Astrocyte (in vitro differentiated cells and primary cell): ENCODE measurements around the gene GREM1. TPM values are rescaled to one million over a fixed set of nuclear protein-coding genes. Genes with fewer than 3 reads are reported as not detected.

Source experiments
- DNase-seq: peaks from one replicate; pipeline ENCODE4 v3.0.0-alpha.2; 2010; ENCODE audit warnings: low read depth
- FAIRE-seq: peaks from 2 replicates; lab custom pipeline; 2011; peaks lifted over from hg19 to GRCh38; lab: Jason Lieb, UNC
- H2AFZ ChIP-seq: 2 replicates; pipeline ENCODE4 v1.6.0; 2012; ENCODE audit warnings: low read depth, low read length, inconsistent platforms
- H3K27ac ChIP-seq: 2 replicates; pipeline ENCODE4 v1.5.1; 2011; ENCODE audit warnings: low read depth, low read length, inconsistent platforms
- H3K27me3 ChIP-seq: 2 replicates; pipeline ENCODE4 v1.6.0; 2011; ENCODE audit warnings: low read length, inconsistent platforms; ENCODE audit not compliant: insufficient read depth
- H3K36me3 ChIP-seq: 2 replicates; pipeline ENCODE4 v1.5.1; 2011; ENCODE audit warnings: low read length, inconsistent platforms; ENCODE audit not compliant: insufficient read depth
- H3K4me1 ChIP-seq: 2 replicates; pipeline ENCODE4 v1.5.1; 2011; ENCODE audit warnings: low read length, inconsistent platforms; ENCODE audit not compliant: insufficient read depth
- H3K4me2 ChIP-seq: 2 replicates; pipeline ENCODE4 v1.6.0; 2012; ENCODE audit warnings: low read length, inconsistent platforms
- H3K4me3 ChIP-seq: 2 replicates; pipeline ENCODE4 v1.5.1; 2011; ENCODE audit warnings: low read depth, mild to moderate bottlenecking, low read length, inconsistent platforms; ENCODE audit not compliant: insufficient read depth
- H3K79me2 ChIP-seq: 2 replicates; pipeline ENCODE4 v1.6.0; 2012; ENCODE audit warnings: mild to moderate bottlenecking, low read length, inconsistent platforms; ENCODE audit not compliant: insufficient read depth
- H3K9ac ChIP-seq: 2 replicates; pipeline ENCODE4 v1.6.0; 2012; ENCODE audit warnings: mild to moderate bottlenecking, low read length, inconsistent platforms
- H3K9me3 ChIP-seq: 2 replicates; pipeline ENCODE4 v1.5.1; 2012; ENCODE audit warnings: low read depth, mild to moderate bottlenecking, low read length, inconsistent platforms; ENCODE audit not compliant: insufficient read depth
- H4K20me1 ChIP-seq: 2 replicates; pipeline ENCODE4 v1.6.0; 2012; ENCODE audit warnings: low read length, inconsistent platforms; ENCODE audit not compliant: insufficient read depth
- H3K27ac Mint-ChIP-seq: one replicate; pipeline ENCODE4 v1.8.0; 2021; ENCODE audit warnings: mild to moderate bottlenecking, mixed read lengths; ENCODE audit not compliant: unreplicated experiment
- H3K27me3 Mint-ChIP-seq: one replicate; pipeline ENCODE4 v1.8.0; 2021; ENCODE audit warnings: low read depth, mixed read lengths; ENCODE audit not compliant: unreplicated experiment
- H3K36me3 Mint-ChIP-seq: one replicate; pipeline ENCODE4 v1.8.0; 2021; ENCODE audit warnings: low read depth, mixed read lengths; ENCODE audit not compliant: unreplicated experiment
- H3K4me1 Mint-ChIP-seq: one replicate; pipeline ENCODE4 v1.8.0; 2021; ENCODE audit warnings: low read depth, mixed read lengths; ENCODE audit not compliant: unreplicated experiment
- H3K4me3 Mint-ChIP-seq: one replicate; pipeline ENCODE4 v1.8.0; 2021; ENCODE audit warnings: mild to moderate bottlenecking, moderate library complexity, mixed read lengths; ENCODE audit not compliant: unreplicated experiment
- H3K9me3 Mint-ChIP-seq: one replicate; pipeline ENCODE4 v1.8.0; 2021; ENCODE audit warnings: mild to moderate bottlenecking, mixed read lengths; ENCODE audit not compliant: unreplicated experiment
- CTCF ChIP-seq: IDR thresholded peaks from 2 replicates; pipeline ENCODE4 v1.5.1; 2011; ENCODE audit warnings: low read depth, mild to moderate bottlenecking, inconsistent platforms, low read length, moderate library complexity; ENCODE audit not compliant: insufficient read depth
- EZH2 ChIP-seq: IDR thresholded peaks from 2 replicates; pipeline ENCODE4 v1.6.1; 2012; ENCODE audit warnings: mild to moderate bottlenecking, low read length, inconsistent platforms; ENCODE audit not compliant: insufficient read depth
- total RNA-seq: library from RNA; stranded (reverse); gene quantifications from 2 replicates; pipeline ENCODE4 v1.2.1, GENCODE V29; 2021

GREM1 gene
- total RNA-seq, 1 donor from 2014 or later = 112 TPM

- Histone ChIP-seq H3K36me3 (no peaks in the 10 kb centered on the region), H3K4me1 (peaks cover 11% of the 10 kb centered on the region), H3K27ac (no peak overlapping the region), H3K79me2 (no peaks in the 10 kb centered on the region), H3K9ac (no peak overlapping the region), H2AFZ (no peak overlapping the region), H3K4me3 (no peak overlapping the region), H3K27me3 (no peaks in the 10 kb centered on the region), H4K20me1 (no peaks in the 10 kb centered on the region), H3K9me3 (no peaks in the 10 kb centered on the region), H3K4me2 (no peak overlapping the region)
- no peaks in the 10 kb centered on the region for H3K9me3 Mint-ChIP-seq
- H3K4me1 Mint-ChIP-seq = peaks cover 14% of the 10 kb centered on the region
- DNase-seq (no peak), FAIRE-seq (no peak)
- no peaks in the 10 kb centered on the region for H3K27me3 Mint-ChIP-seq
- H3K27ac Mint-ChIP-seq = no peak overlapping the region
- H3K36me3 Mint-ChIP-seq = no peaks in the 10 kb centered on the region
- TF ChIP-seq CTCF (no peak), EZH2 (no peak)
- H3K4me3 Mint-ChIP-seq = no peak overlapping the region
Observed at GRCh38 chr15:32692286-32692685, 25.5 kb upstream of the GREM1 start.

- Histone ChIP-seq H3K4me1 (peaks cover 7% of the 10 kb centered on the region), H3K79me2 (no peaks in the 10 kb centered on the region), H3K27me3 (no peaks in the 10 kb centered on the region), H3K27ac (no peak overlapping the region), H3K9me3 (no peaks in the 10 kb centered on the region), H3K9ac (no peak overlapping the region), H3K36me3 (no peaks in the 10 kb centered on the region), H3K4me3 (no peak overlapping the region), H4K20me1 (no peaks in the 10 kb centered on the region), H3K4me2 (no peak overlapping the region), H2AFZ (no peak overlapping the region)
- DNase-seq (no peak), FAIRE-seq (peak; percentile 17)
- peaks cover 5% of the 10 kb centered on the region for H3K36me3 Mint-ChIP-seq
- no peak overlapping the region for H3K27ac Mint-ChIP-seq
- TF ChIP-seq EZH2 (no peak), CTCF (no peak)
- H3K27me3 Mint-ChIP-seq = no peaks in the 10 kb centered on the region
- no peak overlapping the region for H3K4me3 Mint-ChIP-seq
- H3K9me3 Mint-ChIP-seq = peaks cover 2% of the 10 kb centered on the region
- peaks cover 6% of the 10 kb centered on the region for H3K4me1 Mint-ChIP-seq
Observed at GRCh38 chr15:32694222-32694983, 23.4 kb upstream of the GREM1 start.

GRCh38 chr15:32698773-32699390, 18.9 kb upstream of the GREM1 start:
- Histone ChIP-seq H3K4me3 (no peak overlapping the region), H3K36me3 (no peaks in the 10 kb centered on the region), H3K4me1 (peaks cover 16% of the 10 kb centered on the region), H3K9ac (no peak overlapping the region), H3K4me2 (no peak overlapping the region), H4K20me1 (no peaks in the 10 kb centered on the region), H3K79me2 (no peaks in the 10 kb centered on the region), H3K27ac (peak overlapping the region; percentile 2), H3K27me3 (no peaks in the 10 kb centered on the region), H3K9me3 (no peaks in the 10 kb centered on the region), H2AFZ (peak overlapping the region; percentile 12)
- Mint-ChIP-seq H3K27me3 (no peaks in the 10 kb centered on the region), H3K36me3 (peaks cover 5% of the 10 kb centered on the region), H3K9me3 (peaks cover 3% of the 10 kb centered on the region), H3K4me3 (no peak overlapping the region), H3K27ac (no peak overlapping the region), H3K4me1 (peaks cover 2% of the 10 kb centered on the region)
- DNase-seq (no peak), FAIRE-seq (no peak)
- no peak for TF ChIP-seq CTCF
- no peak for TF ChIP-seq EZH2
